Pancreas (tissue), 10 donors: ENCODE measurements around the gene SHROOM1. TPM values are rescaled to one million over a fixed set of nuclear protein-coding genes. Genes with fewer than 3 reads are reported as not detected.

Experiments used
- ATAC-seq, 4 donors: fragments of 200-7000 bp; cut with Tn5 transposase; one replicate each; pipeline versions ENCODE4 v1.8.0 to v1.9.1; 2020; ENCODE audit warnings: mild to moderate bottlenecking in 4 of 4, moderate library complexity in 4 of 4
- DNase-seq, 6 donors: peaks; one replicate each; pipeline ENCODE4 v3.0.0-alpha.2; 2020
- FAIRE-seq: peaks from 2 replicates; lab custom pipeline; 2012; peaks lifted over from hg19 to GRCh38; lab: Jason Lieb, UNC
- H3K27ac ChIP-seq, 4 donors: fragments of 200-600 bp; sonication (generic); 1 replicate in 3 of 4; 2 replicates in 1 of 4; pipeline versions ENCODE4 v1.5.0 to v1.8.0; 2020
- H3K27me3 ChIP-seq, 4 donors: fragments of 200-600 bp; one replicate each; pipeline ENCODE4 v1.8.0; 2021
- H3K36me3 ChIP-seq, 3 donors: fragments of 200-600 bp; sonication (generic) in 1 of 3; one replicate each; pipeline versions ENCODE4 v1.5.0 to v1.8.0; 2020 to 2021
- H3K4me1 ChIP-seq, 3 donors: fragments of 200-600 bp; one replicate each; pipeline ENCODE4 v1.8.0; 2021
- H3K4me3 ChIP-seq, 4 donors: fragments of 200-600 bp; sonication (generic) in 2 of 4; one replicate each; pipeline versions ENCODE4 v1.5.0 to v1.8.0; 2020 to 2021
- H3K9me3 ChIP-seq, 4 donors: fragments of 200-600 bp; one replicate each; pipeline ENCODE4 v1.8.0; 2021
- WGBS, 2 donors: extraction: QIAGEN DNeasy Blood & Tissue Kit; methylation state at CpG; one replicate each; pipeline ENCODE4 v1.1.7; 2013; 5-methylcytosine and 5-hydroxymethylcytosine counted together
- intact Hi-C, 3 donors: fragments of 100-400 bp; cut with DNase I; formaldehyde crosslinking; loops; one replicate each; pipeline versions ENCODE4 v1.11.1 to v1.14.2; 2022
- polyA plus RNA-seq, 2 donors: library from polyadenylated mRNA; stranded (reverse); fragments of 200-250 nt; gene quantifications; one replicate each; pipeline ENCODE4 v1.2.3, GENCODE V29; 2013
- total RNA-seq, 6 donors: library from RNA; stranded (reverse); fragmentation: NEBNext Ultra II Directional in 4 of 6; extraction: Animal tissue kit (Norgen Biotek cat#: 25700) in 4 of 6; gene quantifications; one replicate each; pipeline versions ENCODE4 v1.2.1 to v1.2.4, GENCODE V29; 2021 to 2023
- TF ChIP-seq, protein P1 (sequence below), 4 donors: fragments of 200-600 bp; sonication (generic) in 3 of 4; IDR thresholded peaks; one replicate each; pipeline versions ENCODE4 v1.5.0 to v1.8.0; 2021; ENCODE audit warnings: antibody characterized with exemption in 4 of 4
- donor health status: healthy with polysubstance abuse.
- donor health status: DM: no; HTN: no; CAD: no; lungs with moderate emphysema.
- donor health status: DM: no; HTN: no; CAD: no.
- donor health status: control.
- donor health status: control.
- donor health status: Bipolar disorder and iron deficiency.
- donor health status: DM: yes; HTN: yes; CAD: no.
- donor health status: DM: no; HTN: no; CAD: no.
- donor health status: DM: no; HTN: no; CAD: no.
- donor health status: DM: yes; HTN: yes; CAD: no.

Gene SHROOM1
- total and polyA plus RNA-seq, 8 donors: 10.7 to 62.0 (median 12.1) TPM

DNA sequence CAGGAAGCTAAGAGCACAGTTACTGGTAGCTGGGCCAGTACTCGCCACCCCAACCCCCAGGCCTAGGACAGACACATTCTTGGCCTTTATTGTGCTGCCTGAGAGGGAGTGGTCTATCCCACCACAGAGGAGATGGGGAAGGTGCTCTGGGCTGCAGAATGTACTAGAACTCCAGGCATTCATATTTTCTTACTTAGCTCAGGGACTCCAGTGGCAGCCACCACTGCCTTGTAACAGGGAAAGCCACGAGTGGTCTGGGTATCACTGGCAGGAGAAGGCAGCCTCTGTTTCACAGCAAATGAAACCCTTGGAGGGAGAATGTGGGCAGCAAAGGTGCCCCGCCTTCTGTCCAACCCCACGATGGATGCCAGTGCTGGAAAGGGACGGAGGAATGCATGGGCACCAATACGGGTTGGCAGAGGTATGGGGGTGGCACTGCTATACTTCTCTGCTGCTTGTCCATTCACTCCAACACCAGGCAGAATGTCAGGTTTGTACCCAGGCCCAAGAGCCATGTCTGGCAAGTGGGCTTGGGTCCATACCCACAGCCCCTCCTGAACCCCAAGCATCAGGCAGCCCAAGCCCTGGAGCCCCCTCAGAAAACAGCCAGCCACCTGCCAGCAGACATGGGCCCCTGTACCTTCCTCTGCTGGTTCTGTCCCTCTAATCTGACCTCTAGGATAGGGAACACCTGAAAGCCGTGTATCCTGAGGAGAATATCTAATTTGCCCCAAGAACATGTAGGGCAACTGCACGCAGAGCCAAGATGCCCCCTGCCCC lies 58.0 kb downstream of the SHROOM1 start:
- DNase-seq (no peak), ATAC-seq (no peak), FAIRE-seq (no peak)
- intact Hi-C loops: no loop called here
- Histone ChIP-seq H3K4me1 (peaks cover 0 to 5% (median 0%) of the 10 kb centered on the region in 3 donors), H3K4me3 (no peak overlapping the region), H3K36me3 (no peaks in the 10 kb centered on the region), H3K9me3 (no peaks in the 10 kb centered on the region), H3K27me3 (no peaks in the 10 kb centered on the region), H3K27ac (no peak overlapping the region)
- whole genome bisulfite sequencing, 2 donors: 81 to 84% methylated on average over 8 of the region's 8 CpGs
- TF ChIP-seq, protein P1, sequence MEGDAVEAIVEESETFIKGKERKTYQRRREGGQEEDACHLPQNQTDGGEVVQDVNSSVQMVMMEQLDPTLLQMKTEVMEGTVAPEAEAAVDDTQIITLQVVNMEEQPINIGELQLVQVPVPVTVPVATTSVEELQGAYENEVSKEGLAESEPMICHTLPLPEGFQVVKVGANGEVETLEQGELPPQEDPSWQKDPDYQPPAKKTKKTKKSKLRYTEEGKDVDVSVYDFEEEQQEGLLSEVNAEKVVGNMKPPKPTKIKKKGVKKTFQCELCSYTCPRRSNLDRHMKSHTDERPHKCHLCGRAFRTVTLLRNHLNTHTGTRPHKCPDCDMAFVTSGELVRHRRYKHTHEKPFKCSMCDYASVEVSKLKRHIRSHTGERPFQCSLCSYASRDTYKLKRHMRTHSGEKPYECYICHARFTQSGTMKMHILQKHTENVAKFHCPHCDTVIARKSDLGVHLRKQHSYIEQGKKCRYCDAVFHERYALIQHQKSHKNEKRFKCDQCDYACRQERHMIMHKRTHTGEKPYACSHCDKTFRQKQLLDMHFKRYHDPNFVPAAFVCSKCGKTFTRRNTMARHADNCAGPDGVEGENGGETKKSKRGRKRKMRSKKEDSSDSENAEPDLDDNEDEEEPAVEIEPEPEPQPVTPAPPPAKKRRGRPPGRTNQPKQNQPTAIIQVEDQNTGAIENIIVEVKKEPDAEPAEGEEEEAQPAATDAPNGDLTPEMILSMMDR (IDR thresholded peaks at IDR 0.05): no peak

Other genes starting within 250 kb of the SHROOM1 start
- not detected for gene IL13, start 172.5 kb downstream of the SHROOM1 start, total RNA-seq
- under 1 TPM in 1 of 2 donors, not detected in 1; 0.07 TPM for gene IL13, start 172.5 kb downstream of the SHROOM1 start, polyA plus RNA-seq
- gene IL4, start 156.7 kb downstream of the SHROOM1 start, total RNA-seq: not detected
- gene IL4, start 156.7 kb downstream of the SHROOM1 start, polyA plus RNA-seq: not detected
- gene KIF3A, start 93.1 kb downstream of the SHROOM1 start, total RNA-seq: 1 to 10 TPM; 2.4 to 6.3 (median 4.1) TPM
- 1 to 10 TPM; 2.4 to 5.0 TPM for gene KIF3A, start 93.1 kb downstream of the SHROOM1 start, polyA plus RNA-seq
- 1 to 10 TPM in 4 of 6 donors, under 1 TPM in 2; 0.69 to 4.4 (median 1.3) TPM for gene CCNI2, start 83.2 kb downstream of the SHROOM1 start, total RNA-seq
- gene CCNI2, start 83.2 kb downstream of the SHROOM1 start, polyA plus RNA-seq: 1 to 10 TPM in 1 of 2 donors, under 1 TPM in 1; 0.84 to 1.8 TPM
- gene SEPTIN8, start 53.4 kb downstream of the SHROOM1 start, total RNA-seq: 10 to 100 TPM; 13.1 to 32.8 (median 17.1) TPM
- gene SEPTIN8, start 53.4 kb downstream of the SHROOM1 start, polyA plus RNA-seq: 10 to 100 TPM; 17.9 to 18.6 TPM
- gene SOWAHA, start 17.3 kb downstream of the SHROOM1 start, total RNA-seq: 1 to 10 TPM; 1.5 to 2.8 (median 1.9) TPM
- gene SOWAHA, start 17.3 kb downstream of the SHROOM1 start, polyA plus RNA-seq: 1 to 10 TPM; 1.4 to 5.0 TPM
- under 1 TPM; 0.19 to 0.93 (median 0.31) TPM for gene GDF9, start 35.8 kb upstream of the SHROOM1 start, total RNA-seq
- 1 to 10 TPM in 1 of 2 donors, under 1 TPM in 1; 0.42 to 1.1 TPM for gene GDF9, start 35.8 kb upstream of the SHROOM1 start, polyA plus RNA-seq
- gene UQCRQ, start 36.0 kb upstream of the SHROOM1 start, total RNA-seq: 100 to 1,000 TPM; 133 to 235 (median 189) TPM
- gene UQCRQ, start 36.0 kb upstream of the SHROOM1 start, polyA plus RNA-seq: 100 to 1,000 TPM; 208 to 216 TPM
- gene LEAP2, start 43.0 kb upstream of the SHROOM1 start, total RNA-seq: 1 to 10 TPM in 3 of 6 donors, under 1 TPM in 3; 0.55 to 2.0 (median 1.1) TPM
- 1 to 10 TPM; 2.3 to 3.9 TPM for gene LEAP2, start 43.0 kb upstream of the SHROOM1 start, polyA plus RNA-seq
- 10 to 100 TPM; 24.8 to 40.2 (median 27.8) TPM for gene AFF4, start 133.0 kb upstream of the SHROOM1 start, total RNA-seq
- gene AFF4, start 133.0 kb upstream of the SHROOM1 start, polyA plus RNA-seq: 10 to 100 TPM in 1 of 2 donors, 1 to 10 TPM in 1; 6.7 to 12.5 TPM
- 10 to 100 TPM in 2 of 6 donors, 1 to 10 TPM in 4; 4.8 to 12.5 (median 7.5) TPM for gene ZCCHC10, start 195.9 kb upstream of the SHROOM1 start, total RNA-seq
- gene ZCCHC10, start 195.9 kb upstream of the SHROOM1 start, polyA plus RNA-seq: 10 to 100 TPM; 12.6 to 13.3 TPM
- 10 to 100 TPM; 21.3 to 44.0 (median 32.4) TPM for gene HSPA4, start 221.4 kb upstream of the SHROOM1 start, total RNA-seq
- 10 to 100 TPM; 29.9 to 33.5 TPM for gene HSPA4, start 221.4 kb upstream of the SHROOM1 start, polyA plus RNA-seq